Calu3 (cell line): ENCODE measurements around the gene PRKD3. TPM values are rescaled to one million over a fixed set of nuclear protein-coding genes. Genes with fewer than 3 reads are reported as not detected.

Experiments used
- BruUV-seq: library from RNA; stranded (reverse); fragments of 400-500 nt; replicated peaks from 2 replicates; lab custom pipeline; 2021; lab: Mats Ljungman, UMichigan
- CTCF ChIA-PET: fragments of 300-600 bp; sonication (Branson Sonifier 250); formaldehyde crosslinking; loops from one replicate; lab custom pipeline; 2022; ENCODE audit warnings: antibody characterized with exemption; lab: Charles Lee
- DNase-seq: peaks from one replicate; pipeline ENCODE4 v3.0.0; 2022
- H3K27ac Mint-ChIP-seq: one replicate; pipeline ENCODE4 v1.8.0; 2022; ENCODE audit warnings: mixed read lengths; ENCODE audit not compliant: unreplicated experiment
- H3K27me3 Mint-ChIP-seq: one replicate; pipeline ENCODE4 v1.8.0; 2022; ENCODE audit warnings: mixed read lengths; ENCODE audit not compliant: unreplicated experiment
- H3K36me3 Mint-ChIP-seq: one replicate; pipeline ENCODE4 v1.8.0; 2022; ENCODE audit warnings: mild to moderate bottlenecking, moderate library complexity, mixed read lengths; ENCODE audit not compliant: insufficient read depth, unreplicated experiment
- H3K4me1 Mint-ChIP-seq: one replicate; pipeline ENCODE4 v1.8.0; 2022; ENCODE audit warnings: mild to moderate bottlenecking, low read depth, mixed read lengths; ENCODE audit not compliant: unreplicated experiment
- H3K4me3 Mint-ChIP-seq: one replicate; pipeline ENCODE4 v1.8.0; 2022; ENCODE audit warnings: mild to moderate bottlenecking, low read depth, moderate library complexity, mixed read lengths; ENCODE audit not compliant: unreplicated experiment
- H3K9me3 Mint-ChIP-seq: one replicate; pipeline ENCODE4 v1.8.0; 2022; ENCODE audit warnings: low read depth, mixed read lengths; ENCODE audit not compliant: unreplicated experiment
- CTCF ChIP-seq: fragments of 200-600 bp; IDR thresholded peaks from one replicate; pipeline ENCODE4 v1.8.0; 2022; ENCODE audit warnings: antibody characterized with exemption; ENCODE audit not compliant: unreplicated experiment
- intact Hi-C: fragments of 100-400 bp; cut with micrococcal nuclease; formaldehyde crosslinking; loops from one replicate; pipeline ENCODE4 v1.10.0; 2022; ENCODE audit not compliant: unreplicated experiment
- total RNA-seq: library from RNA; stranded (reverse); gene quantifications from 2 replicates; pipeline ENCODE4 v1.2.3, GENCODE V29; 2022

The PRKD3 gene
- total RNA-seq, 1 experiment from 2014 or later, result 33.4 TPM

DNA sequence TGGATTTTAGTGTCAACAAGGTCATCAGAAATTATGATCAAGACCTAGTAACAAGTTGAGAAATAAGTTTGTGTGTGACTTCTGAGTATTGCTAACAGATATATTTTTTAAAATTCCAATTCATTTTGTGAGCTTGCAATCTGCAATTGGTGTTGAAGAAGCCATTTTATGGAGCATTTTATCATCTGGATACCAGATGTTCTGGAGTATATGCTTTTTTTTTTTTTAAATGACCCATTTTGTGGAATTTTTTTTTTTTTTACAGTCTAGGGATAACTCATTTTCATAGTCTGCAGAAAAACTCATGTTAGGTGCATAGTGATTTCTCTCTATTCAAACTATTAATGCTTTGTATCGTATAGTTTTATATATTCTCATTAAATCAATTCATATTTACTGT lies 32.4 kb upstream of the PRKD3 start:
- Mint-ChIP-seq H3K4me3 (no peak overlapping the region), H3K9me3 (no peaks in the 10 kb centered on the region), H3K36me3 (no peaks in the 10 kb centered on the region), H3K4me1 (no peaks in the 10 kb centered on the region), H3K27ac (no peak overlapping the region), H3K27me3 (no peaks in the 10 kb centered on the region)
- intact Hi-C loops, result loop anchor here (5.0 kb wide), 1 partner anchor 50 kb away; no protein-coding TSS in a partner anchor
- no TSS peak for BruUV-seq
- CTCF ChIA-PET, result interaction anchor here (0.7 kb wide), 1 partner anchor 30 kb away, joined by 5 read pairs; no protein-coding TSS in a partner anchor
- no peak for TF ChIP-seq CTCF
- DNase-seq, result no peak

- H3K27me3 Mint-ChIP-seq, result no peaks in the 10 kb centered on the region
- intact Hi-C loops, result loop anchor here (5.0 kb wide), 1 partner anchor 49 kb away; no protein-coding TSS in a partner anchor
- no peaks in the 10 kb centered on the region for H3K4me1 Mint-ChIP-seq
- no peak overlapping the region for H3K27ac Mint-ChIP-seq
- no peak for TF ChIP-seq CTCF
- no peaks in the 10 kb centered on the region for H3K36me3 Mint-ChIP-seq
- DNase-seq, result no peak
- CTCF ChIA-PET, result interaction anchor here (0.7 kb wide), 1 partner anchor 29 kb away, joined by 5 read pairs; no protein-coding TSS in a partner anchor
- H3K9me3 Mint-ChIP-seq, result no peaks in the 10 kb centered on the region
- BruUV-seq, result no TSS peak
- H3K4me3 Mint-ChIP-seq, result no peak overlapping the region
Measured at GRCh38 chr2:37356299-37356698, 31.7 kb upstream of the PRKD3 start.

DNA sequence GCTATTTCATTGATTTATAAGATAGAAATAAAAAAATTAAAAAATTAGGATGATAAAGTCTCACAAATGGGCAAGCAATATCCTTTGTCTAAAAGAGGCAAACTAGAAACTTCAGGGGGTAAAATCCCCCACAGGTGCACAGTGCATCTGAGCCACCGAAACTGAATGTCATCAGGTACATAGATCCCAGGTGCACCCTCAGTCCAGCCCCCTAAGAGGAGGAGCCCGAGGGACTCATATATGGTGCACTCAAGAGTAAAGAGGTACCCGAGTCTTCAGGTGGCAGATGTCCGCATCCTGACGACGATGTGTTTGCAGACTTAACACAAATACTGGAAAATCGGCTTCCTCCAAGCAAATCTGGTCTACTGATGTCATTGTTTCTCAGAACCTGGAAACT lies 31.1 kb upstream of the PRKD3 start:
- no peak overlapping the region for H3K4me3 Mint-ChIP-seq
- no peak for DNase-seq
- CTCF ChIA-PET, result no interaction called here
- intact Hi-C loops, result loop anchor here (5.0 kb wide), 1 partner anchor 48 kb away; no protein-coding TSS in a partner anchor
- TF ChIP-seq CTCF, result no peak
- no peaks in the 10 kb centered on the region for H3K27me3 Mint-ChIP-seq
- H3K4me1 Mint-ChIP-seq, result peaks cover under 1% of the 10 kb centered on the region
- no peaks in the 10 kb centered on the region for H3K9me3 Mint-ChIP-seq
- H3K27ac Mint-ChIP-seq, result no peak overlapping the region
- BruUV-seq, result no TSS peak
- no peaks in the 10 kb centered on the region for H3K36me3 Mint-ChIP-seq

DNA sequence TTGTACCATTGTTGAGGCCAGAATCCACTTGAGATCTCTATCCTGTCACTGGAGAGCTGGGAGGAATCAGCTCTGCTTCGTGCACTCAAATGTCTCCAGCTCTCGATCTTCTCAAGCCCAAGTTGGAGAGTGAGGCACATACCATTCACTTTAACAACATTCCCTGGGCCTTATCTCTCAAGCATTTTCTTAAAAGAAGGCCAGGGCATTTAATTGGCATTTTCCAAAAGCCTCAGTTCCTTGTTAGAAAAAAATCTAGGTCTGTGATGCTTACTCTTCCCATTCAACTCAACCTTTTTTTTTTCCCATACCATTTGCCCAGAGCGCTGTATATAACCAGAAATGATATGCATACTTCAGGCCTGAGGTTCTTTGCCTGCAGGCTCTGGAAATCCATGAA lies 29.9 kb upstream of the PRKD3 start:
- no TSS peak for BruUV-seq
- H3K27ac Mint-ChIP-seq, result no peak overlapping the region
- intact Hi-C loops, result no loop called here
- no peak for DNase-seq
- peaks cover 13% of the 10 kb centered on the region for H3K4me1 Mint-ChIP-seq
- TF ChIP-seq CTCF, result no peak
- H3K9me3 Mint-ChIP-seq, result no peaks in the 10 kb centered on the region
- H3K36me3 Mint-ChIP-seq, result no peaks in the 10 kb centered on the region
- CTCF ChIA-PET, result no interaction called here
- H3K27me3 Mint-ChIP-seq, result no peaks in the 10 kb centered on the region
- no peak overlapping the region for H3K4me3 Mint-ChIP-seq
